Endodermal cell (in vitro differentiated cells): ENCODE measurements around the gene BCL7B. TPM values are rescaled to one million over a fixed set of nuclear protein-coding genes. Genes with fewer than 3 reads are reported as not detected.
"Not testable (repeated sequence)": the region's sequence is repeated elsewhere in the genome, so short reads cannot be mapped to it uniquely, and the experiment has no call there.

Experiments
- DNase-seq: peaks from one replicate; pipeline ENCODE4 v3.0.0-alpha.2; 2017
- H3K27ac ChIP-seq: 2 replicates; pipeline ENCODE4 v1.5.1; 2013; ENCODE audit warnings: mild to moderate bottlenecking, low read depth, low read length, moderate library complexity
- H3K27me3 ChIP-seq: 2 replicates; pipeline ENCODE4 v1.6.1; 2013; ENCODE audit warnings: mild to moderate bottlenecking, low read length, moderate library complexity; ENCODE audit not compliant: insufficient read depth, control insufficient read depth, poor library complexity, severe bottlenecking
- H3K36me3 ChIP-seq: 2 replicates; pipeline ENCODE4 v1.7.0; 2013; ENCODE audit warnings: mild to moderate bottlenecking, low read length, moderate library complexity; ENCODE audit not compliant: control insufficient read depth, insufficient read depth
- H3K4me1 ChIP-seq: one replicate; pipeline ENCODE4 v1.7.0; 2013; ENCODE audit warnings: low read length; ENCODE audit not compliant: control insufficient read depth, insufficient read depth
- H3K4me3 ChIP-seq: 2 replicates; pipeline ENCODE4 v1.5.1; 2013; ENCODE audit warnings: mild to moderate bottlenecking, low read length, moderate library complexity
- H3K9ac ChIP-seq: 2 replicates; pipeline ENCODE4 v1.6.1; 2013; ENCODE audit warnings: mild to moderate bottlenecking, low read length, moderate library complexity; ENCODE audit not compliant: poor library complexity, severe bottlenecking; ENCODE audit errors: extremely low read depth
- H3K9me3 ChIP-seq: 2 replicates; pipeline ENCODE4 v1.6.1; 2013; ENCODE audit warnings: mild to moderate bottlenecking, low read length, moderate library complexity; ENCODE audit not compliant: control insufficient read depth
- H3K27ac Mint-ChIP-seq: 2 replicates; pipeline ENCODE4 v1.8.0; 2020; ENCODE audit warnings: mixed read lengths
- H3K27me3 Mint-ChIP-seq: 2 replicates; pipeline ENCODE4 v1.8.0; 2021; ENCODE audit warnings: mild to moderate bottlenecking, mixed read lengths; ENCODE audit not compliant: insufficient read depth
- H3K36me3 Mint-ChIP-seq: 2 replicates; pipeline ENCODE4 v1.8.0; 2020; ENCODE audit warnings: low read depth, mixed read lengths
- H3K4me1 Mint-ChIP-seq: 2 replicates; pipeline ENCODE4 v1.8.0; 2020; ENCODE audit warnings: mixed read lengths
- H3K4me3 Mint-ChIP-seq: 2 replicates; pipeline ENCODE4 v1.8.0; 2020; ENCODE audit warnings: mild to moderate bottlenecking, moderate library complexity, mixed read lengths
- H3K9me3 Mint-ChIP-seq: 2 replicates; pipeline ENCODE4 v1.8.0; 2020; ENCODE audit warnings: mild to moderate bottlenecking, mixed read lengths
- WGBS, 2 experiments: methylation state at CpG; one replicate each; pipeline versions ENCODE4 v1.1.5 to v1.1.7; 2013; ENCODE audit warnings: missing lambda C conversion rate in 2 of 2, mixed read lengths in 1 of 2; ENCODE audit not compliant: insufficient coverage in 1 of 2, insufficient read length in 1 of 2; 5-methylcytosine and 5-hydroxymethylcytosine counted together
- total RNA-seq, 2 donors: library from RNA; stranded (reverse); fragmentation: NEBNext Ultra II Directional in 1 of 2; extraction: Animal tissue kit (Norgen Biotek cat#: 25700) in 1 of 2; gene quantifications; 2 replicates in 1 of 2; 3 replicates in 1 of 2; pipeline ENCODE4 v1.2.1, GENCODE V29; 2021
- TF ChIP-seq, protein P1 (sequence below): fragments of 200-600 bp; sonication (generic); conservative IDR thresholded peaks from 2 replicates; pipeline ENCODE4 v1.5.0; 2021; ENCODE audit warnings: antibody characterized with exemption, mild to moderate bottlenecking

Gene BCL7B
- total RNA-seq, 2 donors from 2014 or later = 31.0 to 37.7 TPM

DNA sequence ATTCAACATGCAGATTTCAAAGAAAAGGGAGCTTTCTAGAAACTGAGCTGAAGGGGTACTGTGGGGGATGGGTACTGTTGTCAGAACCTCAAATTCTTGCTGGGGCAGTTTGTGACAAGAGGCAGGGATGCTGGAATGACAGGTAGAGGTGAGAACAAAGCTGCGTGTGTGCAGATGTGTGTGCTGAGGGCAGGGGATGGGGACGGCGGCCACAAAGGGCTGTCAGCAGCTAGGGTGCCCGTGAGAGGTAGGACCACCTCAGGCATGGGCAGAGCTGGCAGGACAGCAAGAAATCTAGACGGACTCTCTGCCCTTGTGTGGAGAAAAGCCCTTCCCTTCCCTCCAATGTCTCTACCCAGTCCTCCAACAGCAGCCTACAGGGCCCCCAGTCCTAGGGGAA lies 21.0 kb downstream of the BCL7B start:
- Histone ChIP-seq H3K9ac (no peak overlapping the region), H3K27me3 (no peaks in the 10 kb centered on the region), H3K9me3 (no peaks in the 10 kb centered on the region), H3K36me3 (peaks cover 46% of the 10 kb centered on the region), H3K27ac (no peak overlapping the region), H3K4me1 (no peaks in the 10 kb centered on the region), H3K4me3 (no peak overlapping the region)
- no peak for DNase-seq
- H3K36me3 Mint-ChIP-seq = peaks cover 52% of the 10 kb centered on the region
- no peaks in the 10 kb centered on the region for H3K9me3 Mint-ChIP-seq
- 91 to 100% methylated on average over 2 to 5 of the region's 5 CpGs for WGBS, 2 experiments
- H3K4me3 Mint-ChIP-seq = no peak overlapping the region
- H3K27me3 Mint-ChIP-seq = no peaks in the 10 kb centered on the region
- H3K4me1 Mint-ChIP-seq = no peaks in the 10 kb centered on the region
- TF ChIP-seq, protein P1, sequence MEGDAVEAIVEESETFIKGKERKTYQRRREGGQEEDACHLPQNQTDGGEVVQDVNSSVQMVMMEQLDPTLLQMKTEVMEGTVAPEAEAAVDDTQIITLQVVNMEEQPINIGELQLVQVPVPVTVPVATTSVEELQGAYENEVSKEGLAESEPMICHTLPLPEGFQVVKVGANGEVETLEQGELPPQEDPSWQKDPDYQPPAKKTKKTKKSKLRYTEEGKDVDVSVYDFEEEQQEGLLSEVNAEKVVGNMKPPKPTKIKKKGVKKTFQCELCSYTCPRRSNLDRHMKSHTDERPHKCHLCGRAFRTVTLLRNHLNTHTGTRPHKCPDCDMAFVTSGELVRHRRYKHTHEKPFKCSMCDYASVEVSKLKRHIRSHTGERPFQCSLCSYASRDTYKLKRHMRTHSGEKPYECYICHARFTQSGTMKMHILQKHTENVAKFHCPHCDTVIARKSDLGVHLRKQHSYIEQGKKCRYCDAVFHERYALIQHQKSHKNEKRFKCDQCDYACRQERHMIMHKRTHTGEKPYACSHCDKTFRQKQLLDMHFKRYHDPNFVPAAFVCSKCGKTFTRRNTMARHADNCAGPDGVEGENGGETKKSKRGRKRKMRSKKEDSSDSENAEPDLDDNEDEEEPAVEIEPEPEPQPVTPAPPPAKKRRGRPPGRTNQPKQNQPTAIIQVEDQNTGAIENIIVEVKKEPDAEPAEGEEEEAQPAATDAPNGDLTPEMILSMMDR = no peak
- no peak overlapping the region for H3K27ac Mint-ChIP-seq

DNA sequence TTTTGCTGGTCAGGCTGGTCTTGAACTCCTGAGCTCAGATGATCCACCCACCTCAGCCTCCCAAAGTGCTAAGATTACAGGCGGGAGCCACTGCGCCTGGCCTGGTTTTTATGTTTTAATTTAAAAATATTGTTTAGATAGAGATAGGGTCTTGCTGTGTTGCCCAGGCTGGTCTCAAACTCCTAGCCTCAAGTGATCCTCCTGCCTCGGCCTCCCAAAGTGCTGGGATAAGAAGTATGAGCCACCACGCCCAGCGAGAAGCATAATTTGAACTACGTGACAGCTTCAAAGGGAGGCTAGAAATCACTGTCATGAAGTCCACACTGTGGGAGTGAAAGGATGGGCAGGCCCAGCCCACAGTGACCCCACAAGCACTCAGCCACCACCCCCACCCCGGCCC lies 21.6 kb downstream of the BCL7B start:
- not testable (repeated sequence) for H3K27ac Mint-ChIP-seq, H3K27ac ChIP-seq, DNase-seq, H3K4me1 ChIP-seq, H3K4me3 Mint-ChIP-seq, H3K9me3 ChIP-seq, H3K27me3 ChIP-seq, H3K9ac ChIP-seq, H3K4me1 Mint-ChIP-seq, H3K4me3 ChIP-seq, H3K27me3 Mint-ChIP-seq, H3K9me3 Mint-ChIP-seq
- H3K36me3 Mint-ChIP-seq = peaks cover 49% of the 10 kb centered on the region
- peaks cover 46% of the 10 kb centered on the region for H3K36me3 ChIP-seq
- WGBS, 2 experiments = 88 to 96% methylated on average over 4 to 6 of the region's 7 CpGs

DNA sequence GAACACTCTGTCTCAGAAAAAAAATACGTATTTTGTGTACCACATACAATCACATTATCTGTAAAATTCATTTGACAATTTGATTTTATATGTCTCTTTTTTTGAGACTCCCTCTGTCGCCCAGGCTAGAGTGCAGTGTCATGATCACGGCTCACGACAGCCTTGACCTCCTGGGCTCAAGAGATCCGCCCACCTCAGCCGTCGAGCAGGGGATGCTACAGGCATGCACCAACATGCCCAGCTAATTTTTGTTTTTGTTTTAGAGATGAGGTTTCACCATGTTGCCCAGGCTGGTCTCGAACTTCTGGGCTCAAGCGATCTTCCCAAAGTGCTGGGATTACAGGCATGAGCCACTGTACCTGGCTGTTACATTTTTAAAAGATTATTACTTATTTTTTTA lies 23.7 kb downstream of the BCL7B start:
- DNase-seq = no peak
- peaks cover 33% of the 10 kb centered on the region for H3K36me3 ChIP-seq
- Mint-ChIP-seq H3K4me1 (no peaks in the 10 kb centered on the region), H3K27ac (no peak overlapping the region), H3K9me3 (no peaks in the 10 kb centered on the region), H3K4me3 (no peak overlapping the region), H3K27me3 (no peaks in the 10 kb centered on the region), H3K36me3 (peaks cover 33% of the 10 kb centered on the region)
- no peak overlapping the region for H3K27ac ChIP-seq
- H3K27me3 ChIP-seq = no peaks in the 10 kb centered on the region
- no peak overlapping the region for H3K9ac ChIP-seq
- H3K4me1 ChIP-seq = no peaks in the 10 kb centered on the region
- no peaks in the 10 kb centered on the region for H3K9me3 ChIP-seq
- WGBS, 2 experiments = 83 to 92% methylated on average over 9 of the region's 9 CpGs
- H3K4me3 ChIP-seq = no peak overlapping the region
- TF ChIP-seq, protein P1 = no peak

DNA sequence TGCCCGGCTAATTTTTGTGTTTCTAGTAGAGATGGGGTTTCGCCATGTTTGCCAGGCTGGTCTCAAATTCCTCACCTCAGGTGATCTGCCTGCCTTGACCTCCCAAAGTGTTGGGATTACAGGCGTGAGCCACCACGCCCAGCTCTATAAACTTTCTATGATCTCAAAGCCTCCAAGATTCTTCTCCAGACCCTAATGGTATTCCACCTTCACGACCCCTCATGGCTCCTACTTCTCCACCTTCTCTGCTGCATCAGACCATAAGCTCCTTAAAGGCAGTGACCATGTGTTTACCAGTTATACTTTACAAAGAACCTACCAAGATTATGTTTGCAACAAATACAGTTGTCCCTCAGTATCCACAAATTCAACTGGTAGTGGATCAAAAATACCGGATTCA lies 25.3 kb downstream of the BCL7B start:
- Mint-ChIP-seq H3K27me3 (no peaks in the 10 kb centered on the region), H3K27ac (no peak overlapping the region), H3K36me3 (peaks cover 22% of the 10 kb centered on the region), H3K9me3 (no peaks in the 10 kb centered on the region), H3K4me3 (no peak overlapping the region), H3K4me1 (no peaks in the 10 kb centered on the region)
- no peak overlapping the region for H3K9ac ChIP-seq
- no peaks in the 10 kb centered on the region for H3K27me3 ChIP-seq
- WGBS, 2 experiments = 96 to 97% methylated on average over 5 to 6 of the region's 6 CpGs
- DNase-seq = no peak
- no peaks in the 10 kb centered on the region for H3K9me3 ChIP-seq
- no peak overlapping the region for H3K27ac ChIP-seq
- TF ChIP-seq, protein P1 = no peak
- no peaks in the 10 kb centered on the region for H3K4me1 ChIP-seq
- H3K36me3 ChIP-seq = peaks cover 20% of the 10 kb centered on the region
- no peak overlapping the region for H3K4me3 ChIP-seq
